GM21515 (cell line): ENCODE measurements around the gene KIF25.
"Not testable (repeated sequence)": the region's sequence is repeated elsewhere in the genome, so short reads cannot be mapped to it uniquely, and the experiment has no call there.

Source experiments
- ATAC-seq: cut with Tn5 transposase; IDR thresholded peaks from one replicate; pipeline ENCODE4 v1.9.1; 2021; ENCODE audit not compliant: unreplicated experiment

KIF25 gene

DNA sequence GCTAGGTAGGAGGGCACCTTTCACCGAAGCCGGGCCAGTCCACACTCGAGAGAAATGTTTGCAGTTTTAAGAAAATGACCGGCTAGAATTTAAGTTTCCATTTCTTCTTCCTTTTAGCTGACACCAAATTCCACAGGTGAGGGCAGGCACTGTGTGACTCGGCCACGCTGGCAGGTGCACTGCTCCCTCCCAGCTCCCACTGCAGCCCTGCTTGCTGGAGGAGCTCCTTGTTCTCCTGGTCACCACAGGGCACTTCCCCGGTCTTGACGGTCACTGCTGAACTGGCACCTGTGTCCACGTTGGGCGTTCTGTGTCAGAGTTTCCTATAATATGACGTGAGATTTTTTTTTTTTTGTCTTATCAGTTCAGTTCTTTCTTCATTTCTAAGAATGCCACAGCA lies 3.6 kb upstream of the KIF25 start:
- no peak for ATAC-seq

DNA sequence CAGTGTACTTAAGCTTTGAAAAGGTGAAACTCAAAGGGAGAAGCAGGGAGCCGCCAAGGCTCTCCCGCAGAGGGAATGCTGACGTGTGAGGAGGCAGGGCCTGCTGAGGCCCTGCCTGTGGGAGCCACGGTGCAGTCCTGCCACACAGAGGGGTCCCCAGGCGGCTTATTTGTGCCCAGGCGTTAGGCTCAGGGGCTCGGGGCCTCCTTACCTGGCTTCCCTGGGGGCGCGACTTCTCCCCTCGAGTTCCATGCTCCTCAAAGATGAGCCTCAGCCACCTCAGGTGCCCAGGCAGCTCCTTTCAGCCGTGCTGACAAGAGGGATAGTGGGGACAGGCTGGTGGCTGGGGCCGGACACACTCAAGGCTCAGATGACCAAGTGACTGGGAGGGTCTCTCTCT lies 2.2 kb upstream of the KIF25 start:
- no peak for ATAC-seq

DNA sequence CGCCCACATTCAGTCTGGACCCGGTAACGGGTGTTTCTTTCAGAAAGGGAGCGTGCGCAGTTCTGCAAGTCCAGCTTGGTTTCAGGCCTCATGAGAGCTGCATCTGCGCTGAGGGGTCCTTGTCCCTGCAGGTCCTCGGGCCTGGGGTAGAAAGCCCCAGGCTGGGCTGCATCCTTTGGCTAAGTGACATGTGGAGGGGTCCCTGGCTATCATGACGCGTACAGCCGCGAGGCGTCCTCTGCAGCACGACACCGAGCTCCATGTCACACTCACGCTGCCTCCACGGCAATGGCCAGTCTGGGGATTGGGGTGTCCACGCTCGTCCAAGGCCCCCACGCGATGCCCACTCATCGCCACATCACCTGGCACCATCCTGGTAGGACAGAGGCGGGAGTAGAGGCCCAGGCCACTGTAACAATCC lies 1.7 kb upstream of the KIF25 start:
- no peak for ATAC-seq

DNA sequence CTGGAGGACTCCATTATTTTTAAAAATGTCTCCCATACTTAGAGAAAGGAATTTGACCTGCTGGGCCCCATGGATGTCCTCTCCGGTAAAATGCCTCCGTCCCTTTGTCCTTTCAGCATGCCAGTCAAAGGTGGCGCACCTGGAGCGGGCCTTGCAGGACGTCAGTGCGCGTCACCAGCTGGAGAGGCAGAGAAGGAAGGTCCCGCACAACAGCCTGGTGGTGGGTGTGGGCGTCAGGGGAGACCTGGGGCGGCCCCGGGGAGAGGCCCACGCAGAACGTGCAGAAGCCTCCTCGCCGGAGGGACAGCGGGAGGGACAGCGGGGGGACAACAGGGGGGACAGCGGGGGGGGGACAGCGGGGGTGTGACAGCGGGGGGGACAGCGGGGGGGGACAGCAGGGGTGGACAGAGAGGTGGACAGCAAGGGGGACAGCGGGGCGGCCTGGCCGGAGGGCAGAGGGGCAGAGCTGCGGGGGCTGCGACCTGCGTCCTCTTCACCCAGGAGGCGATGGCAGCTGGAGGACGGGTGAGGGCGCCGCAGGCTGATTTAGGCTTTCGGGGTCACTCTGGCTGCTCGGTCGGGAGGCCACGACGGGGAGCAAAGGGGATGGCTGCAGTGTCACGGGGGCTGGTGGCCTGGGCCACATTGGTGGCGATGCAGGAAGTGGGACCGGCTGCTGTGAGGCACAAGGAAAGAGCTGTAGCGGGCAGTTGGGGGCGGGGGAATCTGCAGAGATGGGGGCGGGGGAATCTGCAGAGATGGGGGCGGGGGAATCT lies 859 bp upstream of the KIF25 start:
- no peak for ATAC-seq

DNA sequence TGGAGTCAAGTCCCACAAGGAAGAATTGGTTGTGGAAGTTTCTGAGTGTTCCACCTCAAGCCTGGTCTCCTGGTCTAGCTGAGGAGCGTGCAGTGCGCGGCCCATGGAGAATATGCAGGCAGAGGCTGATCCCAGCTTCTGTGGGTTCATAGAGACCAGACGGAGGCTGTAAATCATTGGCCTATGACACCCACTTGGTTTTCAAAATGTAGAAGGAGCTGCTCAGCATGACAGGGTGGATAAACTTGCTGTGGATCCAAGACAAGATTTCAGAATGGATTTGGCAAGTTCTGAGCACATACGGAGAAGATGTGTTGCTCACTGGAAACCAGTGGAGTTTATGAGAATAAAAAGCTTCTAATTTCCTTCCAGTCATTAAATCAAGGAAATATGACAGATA lies 744 bp downstream of the KIF25 start:
- no peak for ATAC-seq

DNA sequence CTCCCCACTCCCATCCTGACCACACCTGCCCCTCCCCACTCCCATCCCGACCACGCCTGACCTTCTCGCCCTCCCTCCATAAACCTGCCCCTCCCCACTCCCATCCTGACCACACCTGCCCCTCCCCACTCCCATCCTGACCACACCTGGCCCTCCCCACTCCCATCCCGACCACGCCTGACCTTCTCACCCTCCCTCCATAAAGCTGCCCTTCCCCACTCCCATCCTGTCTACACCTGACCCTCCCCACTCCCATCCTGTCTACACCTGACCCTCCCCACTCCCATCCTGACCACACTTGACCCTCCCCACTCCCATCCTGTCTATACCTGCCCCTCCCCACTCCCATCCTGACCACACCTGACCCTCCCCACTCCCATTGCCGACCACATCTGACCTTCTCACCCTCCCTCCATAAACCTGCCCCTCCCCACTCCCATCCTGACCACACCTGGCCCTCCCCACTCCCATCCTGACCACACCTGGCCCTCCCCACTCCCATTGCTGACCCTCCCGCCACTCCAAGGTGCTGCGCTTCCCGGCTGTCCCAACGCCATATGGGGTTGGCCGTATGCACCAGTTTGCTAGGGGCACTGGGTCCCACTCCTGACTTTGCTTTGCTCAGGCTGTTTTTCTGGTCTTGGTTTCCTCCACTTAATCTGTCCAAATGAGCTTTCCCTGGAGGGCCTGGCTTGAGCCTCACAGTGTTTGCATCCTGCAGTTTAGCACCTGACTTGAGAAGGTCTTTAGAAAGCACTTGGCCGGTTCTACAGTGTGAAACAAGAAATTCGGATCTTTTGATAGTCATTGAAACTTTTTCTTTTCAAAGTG lies 2.9 kb downstream of the KIF25 start:
- no peak for ATAC-seq

DNA sequence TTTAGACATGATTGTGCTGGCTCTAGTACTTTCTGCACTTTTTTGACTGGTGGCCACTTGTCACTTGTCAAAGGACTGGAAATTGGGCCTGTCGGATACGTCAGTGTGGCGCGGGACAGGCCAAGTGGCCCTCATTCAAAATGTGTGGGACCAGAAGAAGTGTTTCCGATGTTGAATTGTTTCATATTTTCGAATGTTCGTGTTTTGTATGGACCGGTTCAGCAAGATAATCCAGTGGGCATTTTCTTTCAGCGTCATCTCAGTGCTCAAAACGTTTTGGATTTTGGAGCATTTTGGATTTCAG lies 3.5 kb downstream of the KIF25 start:
- no peak for ATAC-seq

DNA sequence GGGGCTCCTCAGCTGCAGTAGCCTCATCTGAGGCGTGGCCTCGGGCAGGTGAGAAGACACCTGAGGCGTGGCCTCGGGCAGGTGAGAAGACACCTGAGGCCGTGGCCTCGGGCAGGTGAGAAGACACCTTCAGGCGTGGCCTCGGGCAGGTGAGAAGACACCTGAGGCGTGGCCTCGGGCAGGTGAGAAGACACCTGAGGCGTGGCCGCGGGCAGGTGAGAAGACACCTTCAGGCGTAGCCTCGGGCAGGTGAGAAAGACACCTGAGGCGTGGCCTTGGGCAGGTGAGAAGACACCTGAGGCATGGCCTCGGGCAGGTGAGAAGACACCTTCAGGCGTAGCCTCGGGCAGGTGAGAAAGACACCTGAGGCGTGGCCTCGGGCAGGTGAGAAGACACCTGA lies 4.0 kb downstream of the KIF25 start:
- ATAC-seq = not testable (repeated sequence)

DNA sequence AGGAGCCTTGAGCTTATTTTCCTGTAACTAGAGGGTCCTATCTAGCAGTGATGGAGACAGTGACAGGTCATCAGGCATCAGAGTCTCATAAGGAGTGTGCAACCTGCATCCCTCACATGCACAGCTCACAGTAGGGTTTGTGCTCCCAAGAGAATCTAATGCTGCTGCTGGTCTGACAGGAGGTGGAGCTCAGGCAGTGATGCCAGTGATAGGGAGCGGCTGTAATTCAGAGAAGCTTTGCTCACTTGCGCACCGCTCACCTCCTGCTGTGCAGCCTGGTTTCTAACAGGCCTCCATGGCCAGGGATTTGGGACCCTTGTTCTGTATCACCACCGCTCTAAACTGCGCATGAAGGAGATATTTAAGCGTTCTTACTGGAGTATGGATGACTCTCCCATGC lies 5.3 kb downstream of the KIF25 start:
- ATAC-seq = no peak

DNA sequence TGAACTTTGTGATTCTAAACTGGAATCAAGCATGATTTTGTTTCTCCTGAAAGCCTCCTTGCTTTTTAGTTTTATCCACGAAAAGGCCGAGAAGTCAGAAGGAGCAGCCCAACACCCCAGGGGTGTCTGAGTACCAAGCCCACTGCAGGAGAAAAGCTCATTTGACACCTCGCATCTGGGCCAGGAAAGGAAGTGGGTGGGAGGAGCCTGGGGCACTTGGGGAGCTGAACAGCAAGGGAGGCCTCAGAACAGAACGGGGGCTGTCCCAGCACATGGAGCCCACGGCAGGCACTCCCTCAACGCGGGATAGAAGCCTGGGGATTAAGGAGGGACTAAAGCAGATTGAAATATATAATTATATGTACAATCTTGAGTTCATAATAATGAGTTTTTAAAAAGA lies 6.6 kb downstream of the KIF25 start:
- no peak for ATAC-seq

DNA sequence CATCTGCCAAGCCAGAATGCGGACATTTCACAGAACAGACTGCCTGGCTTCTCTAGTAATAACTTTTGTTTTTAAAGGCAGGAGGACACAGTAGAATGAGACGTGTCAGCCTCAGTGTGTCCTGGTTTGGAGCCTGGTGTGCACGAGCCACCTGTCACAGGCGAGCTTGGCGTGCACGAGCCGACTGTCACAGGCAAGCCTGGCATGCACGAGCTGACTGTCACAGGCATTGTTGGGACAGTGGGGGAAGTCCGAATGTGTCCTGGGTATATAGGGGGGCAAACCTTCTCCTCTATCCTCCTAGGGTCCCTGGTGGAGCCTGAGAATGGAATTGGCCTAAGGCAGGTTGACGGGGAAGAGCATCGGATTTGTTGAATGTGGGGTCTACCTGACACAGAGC lies 7.5 kb downstream of the KIF25 start:
- no peak for ATAC-seq

DNA sequence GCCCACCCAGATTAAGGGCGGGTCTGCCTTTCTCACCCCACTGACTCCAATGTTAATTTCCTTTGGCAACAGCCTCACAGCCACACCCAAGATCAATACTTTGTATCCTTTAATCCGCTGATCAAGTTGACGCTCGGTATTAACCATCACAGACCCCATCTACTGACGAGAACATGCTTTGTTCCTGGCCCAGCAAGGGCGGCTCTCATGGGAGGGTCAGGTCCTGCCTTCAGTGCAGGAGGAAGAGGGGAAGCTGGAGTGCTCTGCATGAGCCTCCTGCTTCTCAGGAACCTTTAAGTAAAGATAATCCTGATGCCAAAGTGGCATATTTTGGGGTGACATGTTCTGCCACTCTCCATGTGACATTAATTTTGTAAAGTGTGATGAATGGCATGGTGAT lies 8.3 kb downstream of the KIF25 start:
- ATAC-seq = no peak

DNA sequence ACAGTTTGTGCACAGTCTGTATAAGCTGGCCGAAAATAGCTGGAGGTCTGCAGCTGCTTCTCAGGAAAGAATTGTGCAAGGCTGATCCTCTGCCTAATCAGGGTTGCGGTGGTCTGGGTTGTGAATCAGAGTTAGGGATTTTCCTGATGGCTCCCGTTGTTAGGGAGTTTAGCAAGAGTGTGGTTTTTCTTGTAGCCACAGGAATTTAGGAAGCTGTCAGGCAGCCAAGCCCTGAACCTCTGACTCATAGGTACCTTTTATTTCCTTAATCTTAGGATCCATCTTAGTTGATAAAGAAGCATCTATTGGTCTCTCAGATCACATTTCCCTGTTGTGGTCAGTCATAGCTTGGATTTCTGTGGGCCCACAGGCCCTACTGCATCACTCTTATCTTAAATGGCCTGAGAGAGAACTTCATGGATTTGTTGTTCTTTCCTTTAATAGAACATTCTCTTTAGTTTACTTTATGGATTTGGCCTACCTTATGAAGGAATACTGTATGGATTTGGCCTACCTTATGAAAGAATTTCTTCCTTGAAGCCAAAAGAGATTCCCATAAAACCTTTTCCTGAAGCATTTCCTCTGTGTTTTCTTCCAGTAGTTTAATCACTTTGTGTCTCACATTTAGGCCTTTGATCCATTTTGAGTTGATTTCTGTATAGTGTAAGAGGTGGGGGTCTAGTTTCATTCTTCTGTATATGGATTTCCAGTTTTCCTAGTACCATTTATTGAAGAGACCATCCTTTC lies 10.3 kb downstream of the KIF25 start:
- ATAC-seq = no peak

DNA sequence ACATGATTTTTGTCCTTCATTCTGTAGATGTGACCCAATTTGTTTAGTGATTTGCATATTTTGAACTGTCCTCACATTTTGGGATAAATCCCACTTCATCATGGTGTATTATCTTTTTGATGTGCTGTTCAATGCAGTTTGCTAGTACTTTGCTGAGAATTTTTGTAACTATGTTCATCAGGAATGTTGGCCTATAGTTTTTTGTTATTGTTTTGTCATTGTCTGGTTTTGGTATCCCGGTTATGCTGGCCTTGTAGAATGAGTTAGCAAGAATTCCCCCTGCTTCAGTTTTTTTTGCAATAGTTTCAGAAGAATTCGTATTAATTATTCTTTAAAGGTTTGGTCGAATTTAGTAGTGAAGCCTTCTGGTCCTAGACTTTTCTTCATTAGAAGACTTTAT lies 11.9 kb downstream of the KIF25 start:
- ATAC-seq = no peak

DNA sequence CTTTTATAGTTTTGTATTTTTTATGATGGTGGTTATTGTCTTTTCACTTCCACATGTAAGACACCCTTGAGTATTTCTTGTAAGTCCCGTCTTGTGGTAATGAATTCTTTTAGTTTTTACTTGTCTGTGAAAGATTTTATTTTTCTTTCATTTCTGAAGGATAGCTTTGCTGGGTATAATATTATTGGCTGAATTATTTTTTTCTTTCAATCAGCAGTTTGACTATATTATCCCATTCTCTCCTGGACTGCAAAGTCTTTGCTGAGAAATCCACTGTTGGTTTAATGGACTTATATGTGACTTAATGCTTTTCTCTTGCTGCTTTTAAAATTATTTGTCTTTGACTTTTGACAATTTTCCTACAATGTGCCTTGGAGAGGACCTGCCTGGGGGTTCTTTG lies 13.8 kb downstream of the KIF25 start:
- no peak for ATAC-seq

DNA sequence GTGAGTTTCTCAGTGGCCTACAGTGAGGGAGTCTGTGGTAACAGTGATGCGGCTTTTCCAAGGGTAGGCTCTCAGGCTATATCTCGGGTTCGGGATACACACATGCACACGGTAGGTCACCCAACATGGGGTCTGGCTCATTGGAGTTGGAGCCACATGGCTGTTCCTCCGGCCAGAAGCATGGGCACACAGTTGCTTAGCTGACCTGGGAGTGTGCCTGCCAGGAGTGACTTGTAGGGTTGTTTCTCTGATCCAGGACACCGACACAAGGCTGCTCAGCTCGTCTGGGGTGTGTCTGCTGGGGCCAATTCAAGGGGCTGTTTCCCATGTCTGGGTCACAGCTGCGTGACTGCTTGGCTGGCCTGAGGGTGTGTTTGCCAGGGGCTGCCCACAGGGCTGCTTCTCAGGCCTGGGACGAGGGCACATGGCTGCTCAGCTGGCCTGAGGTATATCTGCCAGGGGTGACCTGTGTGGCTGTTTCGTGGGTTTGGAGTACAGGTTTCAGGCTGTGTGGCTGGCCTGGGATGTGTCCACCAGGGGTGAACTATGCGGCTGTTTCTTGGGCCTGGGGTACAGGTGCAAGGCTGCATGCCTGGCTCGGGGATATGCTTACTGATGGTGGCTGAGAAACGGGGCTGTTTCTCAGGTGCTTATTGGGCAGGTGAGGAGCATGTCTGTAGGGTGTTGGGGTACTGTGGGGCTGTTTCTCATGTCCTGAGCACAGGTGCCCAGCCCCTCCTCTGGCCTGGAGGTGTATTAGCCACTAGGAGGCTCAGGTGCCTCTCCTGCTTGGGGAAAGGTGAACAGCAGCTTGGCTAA lies 15.2 kb downstream of the KIF25 start:
- no peak for ATAC-seq

DNA sequence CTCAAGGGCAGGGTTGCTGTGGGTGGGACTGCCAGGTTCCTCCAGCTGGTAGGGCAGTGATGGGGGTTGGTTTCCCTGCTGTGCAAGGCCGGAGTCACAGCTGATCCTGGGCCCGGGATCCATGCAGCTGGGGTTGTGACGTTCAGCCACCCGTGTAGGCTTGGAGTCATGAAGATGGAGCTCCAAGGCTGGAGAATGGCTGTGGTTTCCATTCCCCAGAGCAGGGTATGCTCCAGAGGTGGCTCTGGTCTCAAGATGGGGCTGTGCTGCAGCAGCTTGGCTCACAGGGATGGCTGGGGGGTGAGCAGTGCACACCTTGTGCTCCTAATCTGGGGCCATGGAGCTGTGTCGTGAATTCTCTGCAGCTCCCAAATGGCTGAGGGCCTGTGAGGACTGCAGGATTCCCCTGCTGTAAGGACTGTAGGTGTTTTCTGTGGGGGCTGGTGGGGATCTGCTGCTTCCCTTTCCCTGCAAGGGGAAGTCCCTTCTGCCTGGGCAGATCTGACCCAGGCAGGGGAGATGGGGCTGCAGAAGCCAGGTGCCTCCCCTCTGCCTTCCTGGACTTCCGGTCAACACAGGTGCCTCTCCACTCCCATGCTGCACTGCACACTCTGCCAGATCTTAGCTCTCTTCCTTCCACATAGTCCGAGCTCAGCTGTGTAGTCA lies 15.9 kb downstream of the KIF25 start:
- no peak for ATAC-seq

DNA sequence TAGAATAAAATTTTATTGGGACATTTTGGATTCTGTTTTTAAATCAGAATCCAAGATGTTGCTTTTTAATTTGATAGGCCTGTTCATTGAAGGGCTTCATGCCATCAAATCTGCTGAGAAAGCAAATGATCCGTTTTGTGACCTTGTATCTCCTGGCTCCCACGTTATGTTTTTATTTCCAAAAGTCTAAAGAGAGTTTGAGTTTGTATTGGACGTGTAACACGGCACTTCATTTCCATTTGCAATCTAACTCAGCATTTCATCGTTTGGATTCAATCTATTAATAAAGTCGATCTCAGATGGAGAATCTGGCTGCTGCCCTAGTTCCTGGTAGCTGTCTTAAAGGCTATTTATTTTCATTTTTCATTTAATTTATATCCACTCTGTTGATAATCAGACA lies 17.0 kb downstream of the KIF25 start:
- ATAC-seq = no peak

DNA sequence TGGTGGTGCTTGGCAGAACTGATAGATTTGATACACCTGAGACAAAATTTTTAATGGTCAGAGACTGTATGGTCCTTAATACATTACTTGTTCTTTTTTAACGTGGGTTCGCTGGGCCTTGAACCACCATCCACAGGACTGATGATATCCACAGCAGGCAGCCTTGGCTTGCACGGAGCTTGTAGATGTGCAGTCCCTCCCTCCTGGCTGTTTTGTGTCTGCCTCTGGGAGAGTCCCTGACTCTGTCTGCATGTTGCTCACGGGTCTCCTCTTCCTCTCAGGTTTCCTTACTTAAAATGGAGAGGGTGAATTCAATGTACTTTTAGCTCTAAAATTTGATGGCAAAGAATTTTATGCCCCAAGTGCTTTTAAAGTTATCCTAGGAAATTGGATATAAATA lies 17.5 kb downstream of the KIF25 start:
- ATAC-seq = no peak

DNA sequence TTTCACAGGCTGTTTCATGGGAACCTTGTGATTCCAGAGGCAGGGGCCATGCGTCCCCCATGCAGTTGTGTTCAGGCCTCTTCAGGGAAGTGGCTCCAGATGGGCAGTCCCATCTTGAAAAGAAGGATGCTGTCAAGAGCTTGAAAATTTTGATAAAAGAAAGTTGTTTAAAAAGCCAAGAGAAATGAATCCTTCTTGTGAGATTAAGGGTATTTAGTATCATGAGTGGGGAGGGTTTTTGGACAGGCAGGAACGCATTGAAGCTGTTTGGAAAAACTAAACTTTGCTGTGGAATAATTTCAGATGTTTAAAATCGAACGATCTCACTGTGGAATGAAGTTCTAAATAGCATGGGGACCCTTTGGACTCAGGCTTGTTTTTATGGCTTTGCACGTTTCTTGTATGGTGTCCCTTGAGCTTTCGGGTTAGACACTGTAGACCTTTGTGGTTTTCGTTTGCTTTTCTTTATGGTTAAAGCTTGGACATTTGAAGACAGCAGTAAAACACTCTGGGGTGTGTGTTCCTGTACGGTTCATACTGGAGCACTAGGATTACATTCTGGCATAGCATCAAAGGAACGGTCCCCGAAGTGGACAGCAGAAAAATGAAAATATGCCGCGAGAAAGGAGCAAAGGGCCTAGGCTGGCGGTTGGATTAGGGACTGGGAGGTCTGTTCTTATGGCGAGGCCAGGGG lies 18.2 kb downstream of the KIF25 start:
- ATAC-seq = no peak
